Adipocyte (in vitro differentiated cells): Measurements from ENCODE around the gene TARS3.
"Not testable (repeated sequence)": the region's sequence is repeated elsewhere in the genome, so short reads cannot be mapped to it uniquely, and the experiment has no call there.

Source experiments
- DNase-seq: peaks from one replicate; pipeline ENCODE4 v3.0.0-alpha.2; 2015; ENCODE audit warnings: low read depth
- H3K27me3 ChIP-seq: replicated peaks from 2 replicates; pipeline ENCODE4 v1.7.0; 2013; ENCODE audit warnings: mild to moderate bottlenecking, low read length, moderate library complexity; ENCODE audit not compliant: control insufficient read depth, insufficient read depth
- H3K36me3 ChIP-seq: 2 replicates; pipeline ENCODE4 v1.7.0; 2013; ENCODE audit warnings: low read length, mild to moderate bottlenecking, moderate library complexity; ENCODE audit not compliant: control insufficient read depth, insufficient read depth, severe bottlenecking
- H3K4me1 ChIP-seq: 2 replicates; pipeline ENCODE4 v1.7.0; 2013; ENCODE audit warnings: mild to moderate bottlenecking, low read length, moderate library complexity; ENCODE audit not compliant: control insufficient read depth, insufficient read depth
- H3K4me3 ChIP-seq: 2 replicates; pipeline ENCODE4 v1.7.0; 2013; ENCODE audit warnings: mild to moderate bottlenecking, low read length, moderate library complexity
- H3K9ac ChIP-seq: 2 replicates; pipeline ENCODE4 v1.7.0; 2013; ENCODE audit warnings: mild to moderate bottlenecking, low read length, moderate library complexity
- H3K9me3 ChIP-seq: 2 replicates; pipeline ENCODE4 v1.7.0; 2013; ENCODE audit warnings: mild to moderate bottlenecking, low read length, moderate library complexity; ENCODE audit not compliant: control insufficient read depth

TARS3 gene

DNA sequence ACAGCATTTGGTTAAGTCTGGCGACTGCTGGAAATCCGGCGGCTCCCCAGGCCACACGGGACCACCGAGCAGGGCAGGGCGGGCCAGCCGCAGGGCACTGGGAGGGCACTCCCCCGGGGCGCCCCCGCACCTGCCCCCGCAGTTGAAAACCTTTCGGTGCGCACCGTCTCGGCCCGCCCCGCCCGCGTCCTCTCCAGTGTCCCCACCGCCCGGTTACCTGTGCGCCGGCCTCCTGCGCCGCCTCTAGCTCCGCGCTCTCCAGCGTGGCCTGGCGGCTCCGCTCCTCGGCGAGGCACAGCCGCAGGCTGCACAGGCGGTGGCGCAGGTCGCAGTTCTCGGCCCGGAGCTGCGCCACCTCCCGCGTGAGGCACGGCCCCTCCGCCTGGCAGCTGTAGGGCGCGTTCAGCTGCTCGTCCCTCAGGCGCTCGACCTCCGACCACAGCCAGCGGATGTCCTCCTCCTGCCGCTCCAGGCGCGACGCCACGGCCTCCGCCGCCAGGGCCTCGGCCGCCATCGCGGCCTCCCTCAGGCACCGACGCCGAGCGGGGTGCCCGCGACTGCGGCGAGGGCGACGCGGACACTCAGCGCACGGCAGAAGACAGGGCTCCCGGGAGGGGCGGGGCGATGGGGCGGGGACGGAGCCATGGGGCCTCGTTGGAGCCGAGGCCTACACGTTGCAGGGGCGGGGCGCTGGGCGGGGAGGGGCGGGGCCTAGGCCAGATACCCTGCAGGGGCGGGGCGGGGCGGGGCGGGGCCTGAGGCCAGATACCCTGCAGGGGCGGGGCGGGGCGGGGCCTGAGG is at the start of gene TARS3:
Gene TARS3 (minus strand): TSS at position 600 of the 801 bp plus-strand sequence. CDS start 86 bp downstream, at position 514.
- peak; percentile 98 for DNase-seq
- peak within 1 kb of the TSS; percentile 88 for H3K9ac ChIP-seq
- peaks cover 28% of the 10 kb centered on the region for H3K36me3 ChIP-seq
- no peaks in the 10 kb centered on the region for H3K9me3 ChIP-seq
- peak within 1 kb of the TSS; percentile 89 for H3K4me3 ChIP-seq
- H3K27me3 ChIP-seq, result no peaks in the 10 kb centered on the region
- H3K4me1 ChIP-seq, result peaks cover 7% of the 10 kb centered on the region

GRCh38 chr15:101773496-101774100 is 49.3 kb upstream of the TARS3 start:
- peaks cover 6% of the 10 kb centered on the region for H3K27me3 ChIP-seq
- no peak overlapping the region for H3K9ac ChIP-seq
- H3K36me3 ChIP-seq, result no peaks in the 10 kb centered on the region
- DNase-seq, result no peak
- H3K9me3 ChIP-seq, result no peaks in the 10 kb centered on the region
- H3K4me1 ChIP-seq, result no peaks in the 10 kb centered on the region
- H3K4me3 ChIP-seq, result no peak overlapping the region

DNA sequence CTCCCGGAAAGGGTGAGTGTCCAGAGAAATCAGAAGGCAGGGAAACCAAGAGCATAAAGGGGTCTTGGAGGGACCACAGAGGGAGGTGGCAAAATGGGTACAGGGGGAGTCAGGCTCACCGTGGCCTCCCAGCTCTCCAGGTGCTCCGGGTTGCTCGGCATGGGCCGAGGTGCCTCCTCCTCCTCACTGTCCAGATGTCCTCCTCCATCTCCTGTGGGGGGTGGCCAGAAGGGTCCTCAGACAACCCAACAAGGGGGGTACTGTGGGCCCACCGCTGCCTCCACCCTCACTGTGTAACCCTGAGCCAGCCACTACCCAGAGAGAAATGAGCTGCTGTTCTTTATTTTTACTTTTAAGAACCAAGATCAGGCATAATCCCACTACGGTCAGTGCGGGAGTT is 48.6 kb upstream of the TARS3 start:
- H3K9ac ChIP-seq, result no peak overlapping the region
- H3K4me3 ChIP-seq, result no peak overlapping the region
- no peak for DNase-seq
- H3K9me3 ChIP-seq, result no peaks in the 10 kb centered on the region
- peaks cover 6% of the 10 kb centered on the region for H3K27me3 ChIP-seq
- no peaks in the 10 kb centered on the region for H3K4me1 ChIP-seq
- no peaks in the 10 kb centered on the region for H3K36me3 ChIP-seq

- not testable (repeated sequence) for H3K4me1 ChIP-seq, H3K4me3 ChIP-seq, DNase-seq, H3K36me3 ChIP-seq, H3K9ac ChIP-seq, H3K27me3 ChIP-seq, H3K9me3 ChIP-seq
These were observed 42.9 kb upstream of the TARS3 start for GRCh38 chr15:101767083-101767640.

- DNase-seq, result no peak
- no peak overlapping the region for H3K4me3 ChIP-seq
- no peaks in the 10 kb centered on the region for H3K9me3 ChIP-seq
- no peaks in the 10 kb centered on the region for H3K36me3 ChIP-seq
- H3K9ac ChIP-seq, result no peak overlapping the region
- no peaks in the 10 kb centered on the region for H3K27me3 ChIP-seq
- H3K4me1 ChIP-seq, result no peaks in the 10 kb centered on the region
These were observed 41.6 kb upstream of the TARS3 start for GRCh38 chr15:101765772-101766456.

GRCh38 chr15:101765340-101765671 is 41.0 kb upstream of the TARS3 start:
- H3K9me3 ChIP-seq, DNase-seq, H3K4me3 ChIP-seq, H3K4me1 ChIP-seq, H3K36me3 ChIP-seq, H3K9ac ChIP-seq, H3K27me3 ChIP-seq: not testable (repeated sequence)

DNA sequence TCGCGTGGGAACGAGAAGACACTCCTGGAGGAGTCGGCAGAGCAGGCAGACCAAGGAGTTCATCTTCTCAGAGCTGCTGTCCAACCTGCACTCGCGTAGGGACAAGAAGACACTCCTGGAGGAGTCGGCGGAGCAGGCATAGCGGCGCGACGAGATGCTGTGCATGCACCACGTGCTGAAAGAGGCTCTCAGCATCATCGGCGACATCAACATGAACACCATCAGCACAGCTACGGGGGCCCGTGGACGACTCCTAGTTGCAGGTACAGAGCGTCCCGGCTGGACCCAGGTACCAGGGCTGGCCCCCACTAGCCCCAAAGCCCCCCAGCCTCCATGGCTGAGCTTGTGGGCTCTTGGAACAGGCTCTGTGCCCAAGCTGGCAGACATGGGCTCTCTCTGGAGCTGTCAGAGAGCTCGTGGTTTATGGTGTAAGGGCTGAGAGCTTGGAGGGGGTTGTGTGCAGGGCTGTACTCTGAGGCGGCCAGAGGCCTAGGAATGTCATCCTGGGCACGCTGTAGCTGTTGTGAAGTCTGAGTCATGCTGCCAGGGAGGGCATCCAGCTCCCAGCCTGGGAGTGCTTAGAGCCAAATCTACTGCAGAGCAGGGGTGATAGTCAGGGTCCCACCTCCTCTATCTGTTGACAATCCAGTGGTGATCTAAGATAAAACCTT is 40.5 kb upstream of the TARS3 start:
- H3K9me3 ChIP-seq, H3K27me3 ChIP-seq, H3K4me1 ChIP-seq, H3K9ac ChIP-seq, H3K36me3 ChIP-seq, H3K4me3 ChIP-seq: not testable (repeated sequence)
- DNase-seq, result peak; percentile 9

DNA sequence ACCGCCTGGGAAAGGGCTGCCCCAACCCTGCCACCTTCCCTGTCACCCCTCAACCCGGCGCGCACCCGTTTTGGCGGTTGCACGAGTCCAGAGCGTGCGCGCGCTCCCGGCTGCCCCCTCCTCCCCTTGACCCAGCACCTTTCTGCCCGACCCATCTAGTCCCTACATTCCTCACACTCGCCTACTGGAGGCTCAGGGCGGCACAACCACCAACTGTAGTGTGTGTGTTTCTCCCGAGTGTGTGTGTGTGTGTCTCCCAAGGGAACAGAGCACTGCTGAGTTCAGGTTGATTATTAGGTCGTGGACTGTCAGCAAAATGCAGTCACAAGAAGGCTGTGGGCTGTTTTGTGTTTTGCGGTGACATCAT is 22.4 kb upstream of the TARS3 start:
- H3K36me3 ChIP-seq, H3K4me3 ChIP-seq, H3K9ac ChIP-seq, DNase-seq, H3K9me3 ChIP-seq, H3K27me3 ChIP-seq, H3K4me1 ChIP-seq: not testable (repeated sequence)

DNA sequence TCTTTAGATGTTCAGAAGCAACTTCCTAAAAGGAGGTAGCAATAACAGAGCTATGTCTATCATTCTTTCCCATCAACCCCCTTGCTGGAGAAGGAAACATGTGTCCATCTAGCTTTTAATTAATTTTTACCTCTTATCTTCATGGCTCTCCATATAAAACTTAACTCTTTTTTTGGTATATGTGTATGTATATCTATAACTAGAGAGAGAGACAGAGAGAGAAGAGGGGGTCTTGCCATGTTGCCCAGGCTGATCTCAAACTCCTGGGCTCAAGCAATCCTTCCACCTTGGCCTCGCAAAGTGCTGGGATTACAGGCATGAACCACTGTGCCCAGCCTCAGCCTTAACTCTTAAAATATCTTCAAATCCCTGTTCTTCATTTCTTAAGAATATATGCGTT is 10.6 kb upstream of the TARS3 start:
- H3K9ac ChIP-seq, H3K36me3 ChIP-seq, H3K27me3 ChIP-seq, DNase-seq, H3K4me3 ChIP-seq, H3K9me3 ChIP-seq, H3K4me1 ChIP-seq: not testable (repeated sequence)

DNA sequence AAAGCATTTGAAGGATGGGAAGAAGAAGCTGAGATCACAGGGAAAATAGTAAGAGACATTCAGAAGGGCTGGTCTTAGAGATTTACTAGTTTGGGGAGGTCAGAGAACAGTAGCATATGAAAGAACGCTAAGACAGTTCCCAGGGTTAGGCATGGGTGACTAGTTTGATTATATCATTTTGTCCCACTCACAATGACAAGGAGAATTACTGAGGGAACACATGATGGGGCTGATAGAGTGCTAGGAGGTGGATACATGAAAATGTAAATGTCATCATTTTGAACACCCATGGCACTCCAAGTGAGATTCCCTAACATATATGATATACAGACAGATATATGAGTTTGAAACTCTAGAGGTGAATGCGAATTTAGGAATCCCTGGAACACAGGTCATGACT is 9.3 kb upstream of the TARS3 start:
- H3K9me3 ChIP-seq, result no peaks in the 10 kb centered on the region
- H3K36me3 ChIP-seq, result no peaks in the 10 kb centered on the region
- H3K27me3 ChIP-seq, result no peaks in the 10 kb centered on the region
- no peak overlapping the region for H3K4me3 ChIP-seq
- no peaks in the 10 kb centered on the region for H3K4me1 ChIP-seq
- no peak overlapping the region for H3K9ac ChIP-seq
- no peak for DNase-seq

DNA sequence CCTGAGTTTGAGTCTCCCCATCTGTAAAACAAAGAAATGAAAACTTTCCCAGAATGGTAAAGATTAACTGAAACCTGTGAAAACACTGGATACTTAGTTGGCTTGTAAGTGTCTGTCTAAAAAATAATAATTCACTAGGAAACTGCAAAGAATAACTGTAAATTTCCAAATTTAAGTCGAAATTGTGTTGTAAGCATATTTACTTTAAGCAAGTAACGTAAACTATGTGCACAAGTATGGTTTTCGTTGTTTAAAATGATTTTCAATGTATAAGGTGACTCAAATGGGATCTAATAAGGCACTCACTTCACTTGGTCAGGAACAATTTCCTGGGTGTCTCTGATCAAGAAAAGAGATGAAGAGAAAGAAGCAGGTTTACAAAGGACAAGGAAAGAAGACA is 8.5 kb upstream of the TARS3 start:
- Histone ChIP-seq H3K9ac (no peak overlapping the region), H3K4me1 (no peaks in the 10 kb centered on the region), H3K27me3 (no peaks in the 10 kb centered on the region), H3K4me3 (no peak overlapping the region), H3K9me3 (no peaks in the 10 kb centered on the region), H3K36me3 (no peaks in the 10 kb centered on the region)
- no peak for DNase-seq
